HL-60/S4 treated with retinoic acid at 250 ng/mL for 4 days and 3 days (cell line): ENCODE data around the gene SEC11A.

Experiments used
- in situ Hi-C: fragments of 300-500 bp; cut with MboI; formaldehyde crosslinking; loops from 2 replicates; pipeline ENCODE4 v1.7.0; 2022; ENCODE audit warnings: low sequenced_read_pairs

The SEC11A gene

DNA sequence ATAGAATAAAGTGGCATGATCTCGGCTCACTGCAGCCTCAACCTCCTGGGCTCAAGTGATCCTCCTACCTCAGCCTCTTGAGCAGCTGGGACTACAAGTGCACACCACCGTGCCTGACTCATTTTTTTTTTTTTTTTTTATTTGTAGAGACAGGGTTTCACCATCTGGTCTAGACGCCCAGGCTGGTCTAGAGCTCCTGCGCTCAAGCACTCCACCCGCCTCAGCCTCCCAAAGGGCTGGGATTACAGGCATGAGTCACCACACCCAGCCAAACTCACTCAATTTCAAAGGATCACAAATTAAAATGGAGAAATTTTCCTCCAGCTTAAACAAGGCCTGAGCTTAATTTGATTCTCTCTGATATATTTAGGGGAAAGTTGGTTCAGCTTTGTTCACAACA, 30.6 kb downstream of the SEC11A start:
- in situ Hi-C loops: no loop called here

DNA sequence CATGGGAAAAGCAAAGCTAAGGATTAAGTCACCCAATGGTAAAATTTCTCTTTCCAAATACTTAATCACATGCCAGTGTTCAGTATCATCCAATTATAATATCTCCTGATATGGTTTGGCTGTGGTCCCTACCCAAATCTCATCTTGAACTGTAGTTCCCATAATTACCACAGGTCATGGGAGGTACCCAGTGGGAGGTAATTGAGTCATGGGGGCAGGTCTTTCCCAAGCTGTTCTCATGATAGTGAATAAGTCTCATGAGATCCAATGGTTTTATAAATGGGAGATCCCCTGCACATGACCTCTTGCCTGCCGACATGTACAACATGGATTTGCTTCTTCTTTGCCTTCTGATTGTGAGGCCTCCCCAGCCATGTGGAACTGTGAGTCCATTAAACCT, 31.8 kb downstream of the SEC11A start:
- in situ Hi-C loops: no loop called here

DNA sequence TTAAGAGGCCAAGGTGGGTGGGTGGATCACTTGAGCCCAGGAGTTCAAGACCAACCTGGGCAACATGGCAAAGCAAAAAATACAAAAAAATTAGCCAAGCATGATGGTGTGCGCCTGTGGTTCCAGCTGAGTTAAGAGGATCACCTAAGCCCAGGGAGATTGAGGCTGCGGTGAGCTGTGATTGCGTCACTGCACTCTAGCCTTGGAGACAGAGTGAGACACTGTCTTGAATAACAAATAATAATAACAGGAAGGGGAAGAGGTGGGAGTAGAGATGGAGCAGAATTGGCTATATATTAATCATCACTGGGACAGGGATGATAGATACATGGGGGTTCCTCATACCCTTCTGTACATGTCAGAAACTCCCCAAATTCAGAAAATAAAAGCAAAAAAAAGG, 34.1 kb downstream of the SEC11A start:
- in situ Hi-C loops: no loop called here

GRCh38 chr15:84671211-84671610, 44.7 kb downstream of the SEC11A start:
- in situ Hi-C loops: no loop called here

DNA sequence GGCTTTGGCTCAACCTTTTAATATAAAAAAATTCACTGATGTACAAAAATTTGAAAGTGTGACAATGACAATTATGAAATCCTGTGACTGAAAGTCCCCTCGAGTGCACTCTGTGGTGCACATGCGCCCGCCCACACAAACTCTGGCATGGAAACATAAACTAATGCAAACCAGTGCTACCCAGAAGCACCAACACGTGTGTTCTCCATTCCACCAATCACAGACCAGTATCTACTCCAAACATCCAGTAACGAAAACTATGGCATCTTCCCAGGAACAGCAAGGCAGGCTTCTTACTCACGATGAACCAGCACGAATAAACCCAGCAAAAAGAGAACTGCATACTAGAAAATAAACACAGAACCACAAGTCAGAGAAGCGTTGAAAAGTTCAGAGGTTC, 46.2 kb downstream of the SEC11A start:
- in situ Hi-C loops: no loop called here

DNA sequence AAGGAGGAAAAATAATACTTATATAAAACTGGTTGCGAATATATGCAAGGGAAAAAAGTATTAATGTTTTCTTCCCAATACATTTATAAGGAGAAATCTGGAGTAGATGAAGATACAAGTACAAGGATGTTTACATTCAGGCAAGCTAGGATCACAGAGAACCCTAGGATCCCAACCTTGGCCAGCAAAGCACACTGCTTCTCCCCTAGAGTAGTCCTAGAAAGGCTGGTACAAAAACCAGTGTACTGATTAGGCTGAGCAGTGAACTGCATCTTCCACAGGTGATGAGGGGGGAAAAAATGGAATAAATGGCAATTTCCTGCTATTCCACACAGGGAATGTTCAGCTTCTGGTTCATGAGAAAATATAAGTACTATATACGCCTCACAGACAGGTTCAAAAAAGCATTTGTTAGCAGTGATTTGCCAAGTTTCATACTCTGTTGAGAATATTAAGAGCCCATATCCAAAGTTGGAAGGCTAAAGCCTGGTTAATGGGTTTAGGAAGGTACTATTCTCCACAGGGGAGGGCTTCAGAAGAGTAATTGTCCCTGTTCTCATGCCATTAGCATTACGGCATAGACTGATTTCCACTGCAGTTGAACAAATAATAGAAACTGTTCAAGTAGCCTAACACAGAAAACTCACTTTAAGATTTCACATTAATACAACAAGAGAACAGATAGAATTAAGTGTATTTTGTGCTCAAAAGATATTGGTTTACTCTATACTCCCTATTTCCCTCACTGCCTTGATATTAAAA, 47.5 kb downstream of the SEC11A start:
- in situ Hi-C loops: no loop called here

- in situ Hi-C loops: no loop called here
These were observed 49.6 kb downstream of the SEC11A start for GRCh38 chr15:84666373-84666772.

GRCh38 chr15:84661001-84661400, 54.9 kb downstream of the SEC11A start:
- in situ Hi-C loops: no loop called here

DNA sequence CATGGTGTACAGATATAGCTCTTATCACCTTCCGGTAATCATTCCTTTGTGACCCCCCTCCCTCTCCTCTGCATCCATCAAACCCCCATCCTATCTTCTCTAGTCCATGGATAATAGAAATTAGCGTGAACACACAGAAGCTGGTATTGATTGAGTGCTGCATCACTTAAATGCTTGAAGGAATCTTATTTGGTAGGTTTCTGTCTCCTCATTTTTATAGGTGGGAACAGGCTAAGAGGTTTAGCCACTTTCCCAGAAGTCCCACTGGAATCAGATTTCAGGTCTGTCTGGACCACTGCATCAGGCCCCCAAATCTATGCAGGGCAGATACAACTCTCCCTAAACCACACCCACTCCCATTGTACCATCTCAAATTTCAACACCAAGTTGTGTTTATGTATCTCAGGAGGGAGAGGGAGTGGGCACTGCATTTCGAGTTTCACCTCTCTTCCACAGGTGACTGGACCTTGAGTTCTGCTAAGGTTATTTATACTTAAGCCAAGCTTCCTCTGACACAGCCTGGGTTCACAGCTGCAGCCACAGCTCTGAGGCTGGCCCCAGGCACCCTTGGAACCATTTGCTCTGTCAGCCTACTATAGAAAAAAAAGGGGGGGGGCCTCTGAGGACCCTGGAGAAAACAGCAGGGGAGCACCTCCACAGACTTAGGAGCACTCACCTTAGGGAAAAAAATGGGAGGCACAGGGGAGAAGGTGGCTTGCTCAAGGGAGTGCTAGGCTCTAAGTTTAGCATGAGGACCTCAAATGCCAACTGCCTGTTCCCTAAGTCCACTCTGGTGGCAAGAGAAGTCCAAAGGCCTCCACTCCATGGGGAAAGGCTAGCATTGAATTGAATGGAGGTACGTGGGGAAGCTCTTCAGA, 55.8 kb downstream of the SEC11A start:
- in situ Hi-C loops: no loop called here

DNA sequence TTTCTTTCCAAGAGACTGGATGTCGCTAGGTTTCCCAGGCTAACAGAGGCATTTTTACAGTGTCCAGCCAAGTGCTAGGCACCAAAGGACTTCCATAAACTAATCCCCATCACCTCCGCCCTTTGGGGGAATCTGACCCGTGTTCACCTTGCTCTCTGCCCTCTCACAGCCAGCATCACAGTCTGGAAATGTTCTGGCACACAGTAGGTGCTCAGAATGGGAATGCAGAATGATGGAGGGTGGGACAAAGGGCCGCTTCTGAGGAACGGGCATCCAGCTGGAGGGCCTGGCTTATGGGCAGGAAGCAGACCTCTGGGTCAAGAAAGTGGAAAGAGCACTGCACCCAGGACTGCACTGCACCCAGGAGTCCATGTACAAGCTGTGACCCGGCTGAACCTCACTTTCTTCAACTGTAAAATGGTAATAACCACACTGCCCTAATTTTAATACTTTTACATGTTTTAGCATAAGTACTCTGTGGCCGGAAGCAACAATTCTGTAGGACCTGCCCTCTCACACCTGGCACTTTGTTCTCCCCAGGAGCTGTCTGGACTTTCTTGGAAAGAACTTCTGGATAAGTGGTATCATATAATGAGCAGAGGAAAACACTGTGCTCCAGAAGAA, 57.0 kb downstream of the SEC11A start:
- in situ Hi-C loops: no loop called here

GRCh38 chr15:84658080-84658787, 57.7 kb downstream of the SEC11A start, which contains the start of gene NMB:
TSS of gene NMB (minus strand) at chr15:84658199. CDS start at chr15:84658152, 47 bp downstream.
- in situ Hi-C loops: no loop called here

GRCh38 chr15:84657748-84658079, 58.2 kb downstream of the SEC11A start:
- in situ Hi-C loops: no loop called here

DNA sequence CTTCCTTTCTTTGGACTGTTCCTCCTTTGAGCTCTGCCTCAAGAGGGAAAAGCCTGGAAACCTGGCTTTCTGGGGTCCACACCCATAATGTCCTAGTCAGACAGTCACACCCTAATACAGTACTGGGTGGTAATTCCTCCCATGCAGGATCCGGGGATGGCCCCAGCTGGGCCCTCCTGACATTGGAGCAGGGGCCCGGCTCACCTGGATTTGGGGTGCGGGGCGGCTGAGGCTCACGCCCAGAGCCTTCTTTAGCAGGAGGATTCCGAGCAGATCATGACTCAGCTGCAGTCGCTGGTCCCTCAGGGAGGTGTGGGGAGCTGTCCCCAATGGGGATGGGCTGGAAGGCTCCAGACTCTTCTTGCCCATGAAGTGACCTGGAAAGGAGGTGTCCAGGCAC, 59.0 kb downstream of the SEC11A start:
- in situ Hi-C loops: no loop called here

GRCh38 chr15:84654689-84655453, 61.1 kb downstream of the SEC11A start:
- in situ Hi-C loops: no loop called here

- in situ Hi-C loops: no loop called here
These were observed 61.8 kb downstream of the SEC11A start, which contains the start of gene WDR73 for GRCh38 chr15:84653910-84654688. TSS of gene WDR73 (minus strand) at chr15:84654283. CDS start at chr15:84654274, 9 bp downstream.

DNA sequence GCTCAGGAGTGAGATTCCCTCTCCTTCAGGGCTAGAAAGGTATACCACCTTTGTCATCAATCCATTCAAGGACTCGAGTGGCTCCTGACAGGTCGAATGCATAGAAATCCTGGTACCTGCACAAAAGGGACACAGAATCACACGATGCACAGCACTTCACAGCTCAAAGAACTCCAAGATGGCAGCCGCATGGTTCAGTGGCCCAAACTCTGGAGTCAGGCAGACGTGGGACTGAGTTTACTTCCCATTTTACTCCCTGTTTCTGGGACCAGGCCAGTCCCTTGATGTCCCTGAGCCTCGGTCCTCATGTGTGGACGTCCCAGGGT, 62.4 kb downstream of the SEC11A start:
- in situ Hi-C loops: no loop called here

DNA sequence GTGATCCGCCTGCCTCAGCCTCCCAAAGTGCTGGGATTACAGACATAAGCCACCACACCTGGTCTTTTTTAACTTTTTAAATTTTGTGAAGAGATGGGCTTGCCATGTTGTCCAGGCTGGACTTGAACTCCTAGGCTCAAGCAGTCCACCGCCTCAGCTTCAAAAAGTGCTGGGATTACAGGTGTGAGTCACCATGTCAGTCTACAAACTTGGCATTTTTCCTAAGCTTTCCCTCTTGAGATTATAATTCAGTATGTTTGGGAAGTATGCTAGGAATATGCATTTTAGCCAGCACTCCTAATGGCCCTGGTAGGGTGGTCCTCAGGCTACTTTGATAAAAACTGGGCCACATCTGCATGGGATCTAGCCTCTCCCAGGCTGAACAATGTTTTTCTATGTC, 66.2 kb downstream of the SEC11A start:
- in situ Hi-C loops: no loop called here

- in situ Hi-C loops: no loop called here
These were observed 67.4 kb downstream of the SEC11A start for GRCh38 chr15:84648539-84648938.

DNA sequence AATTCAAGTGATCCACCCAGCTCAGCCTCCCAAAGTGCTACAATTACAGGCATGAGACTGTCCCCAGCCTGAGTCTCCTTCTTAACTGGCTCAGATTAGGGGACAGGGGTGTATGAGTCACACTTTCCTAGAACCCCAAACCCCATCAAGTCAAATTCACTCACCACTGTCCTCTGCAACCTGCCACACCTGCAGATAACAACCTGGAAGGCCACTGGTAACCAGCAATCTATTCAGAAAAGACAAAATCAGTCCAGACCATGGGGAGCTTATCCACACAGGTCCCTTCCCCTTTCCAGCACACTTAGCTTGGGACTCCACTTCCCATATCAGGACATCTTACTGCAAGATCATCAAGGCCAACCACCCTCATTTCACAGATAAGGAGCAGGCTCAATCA, 68.2 kb downstream of the SEC11A start:
- in situ Hi-C loops: no loop called here

- in situ Hi-C loops: no loop called here
These were observed 69.9 kb downstream of the SEC11A start for GRCh38 chr15:84645997-84646396.
